ENCODE measurements around the gene SHB. TPM values are rescaled to one million over a fixed set of nuclear protein-coding genes. Genes with fewer than 3 reads are reported as not detected.

Gene SHB
- total RNA-seq, 1 experiment from 2014 or later, result 28.7 TPM

DNA sequence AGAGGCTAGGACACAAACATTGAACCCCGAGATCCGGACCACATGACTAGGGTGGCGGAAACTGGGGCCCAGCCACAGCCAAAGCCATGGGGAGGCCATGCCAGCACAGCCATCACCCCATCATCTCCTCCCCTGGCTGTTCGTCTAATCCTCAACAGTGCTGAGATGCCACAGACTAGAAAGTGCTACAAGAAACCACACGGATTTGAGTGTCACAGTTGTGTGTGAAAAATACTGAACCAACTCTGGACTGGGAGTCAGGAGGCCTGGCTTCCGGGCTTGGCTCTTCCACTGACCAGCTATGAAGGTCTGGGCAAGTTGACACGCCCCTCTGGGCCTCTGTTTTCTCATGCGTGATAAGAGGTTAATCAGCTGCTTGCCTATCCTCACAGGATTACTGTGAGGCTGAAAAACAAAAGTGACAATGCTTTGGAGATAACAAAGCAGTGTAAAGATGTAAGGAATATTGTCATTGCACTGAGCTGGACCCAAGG lies 38.8 kb upstream of the SHB start (continued):
- no peak for TF ChIP-seq REST (IDR thresholded peaks at IDR 0.05; ENCODE audit: low read depth)
- no peak for TF ChIP-seq ELF1 (IDR thresholded peaks at IDR 0.05; ENCODE audit: borderline replicate concordance, low read depth)

DNA sequence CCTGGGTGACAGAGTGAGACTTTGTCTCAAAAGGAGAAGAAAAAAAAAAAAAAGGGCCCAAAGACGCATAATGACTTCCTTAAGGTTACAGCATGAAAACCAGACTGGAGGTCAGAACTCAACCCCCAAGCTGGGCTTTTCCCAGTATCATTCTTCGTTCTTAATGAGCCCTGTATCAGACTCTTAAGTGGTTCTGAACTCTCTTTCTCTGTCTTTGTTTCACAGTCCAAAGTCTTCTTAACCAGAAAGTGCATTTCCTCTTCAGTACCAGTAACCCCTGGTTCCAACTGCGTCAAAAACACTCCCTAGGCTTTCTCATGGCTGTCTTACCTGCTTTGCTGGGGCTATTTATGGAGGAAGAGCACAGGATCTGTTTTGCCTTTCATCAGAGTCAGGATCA lies 38.4 kb upstream of the SHB start:
- POLR2A ChIA-PET, result no interaction called here
- Histone ChIP-seq H3K36me3 (ENCODE audit: control insufficient read depth in 1 of 2, insufficient read depth in 2 of 2, low read length in 2 of 2) (no peaks in the 10 kb centered on the region), H3K27me3 (ENCODE audit: insufficient read depth, low read length) (no peaks in the 10 kb centered on the region), H3K79me2 (ENCODE audit: insufficient read depth, low read length) (no peaks in the 10 kb centered on the region), H3K9me2 (ENCODE audit: insufficient read depth) (no peaks in the 10 kb centered on the region), H3K27ac (ENCODE audit: low read depth, low read length) (no peak overlapping the region), H3K9ac (ENCODE audit: low read length) (no peak overlapping the region), H3K9me3 (ENCODE audit: control insufficient read depth in 1 of 2, insufficient read depth in 1 of 2, low read depth in 1 of 2, low read length in 2 of 2) (no peaks in the 10 kb centered on the region), H3K4me3 (replicated peaks in 1 of 2; ENCODE audit: low read depth in 1 of 2, low read length in 2 of 2) (no peak overlapping the region), H3K4me1 (ENCODE audit: control insufficient read depth in 1 of 2, insufficient read depth in 2 of 2, low read length in 2 of 2) (no peaks in the 10 kb centered on the region), H4K20me1 (ENCODE audit: insufficient read depth) (no peaks in the 10 kb centered on the region), H3K4me2 (ENCODE audit: low read length) (no peak overlapping the region), H2AFZ (ENCODE audit: low read depth, low read length, poor library complexity, severe bottlenecking) (no peak overlapping the region)
- CTCF ChIA-PET, result interaction anchor here (1.0 kb wide), 1 partner anchor 19 kb away, joined by 3 read pairs; no protein-coding TSS in a partner anchor
- intact Hi-C loops (cut with micrococcal nuclease), result no loop called here
- ATAC-seq, result no peak
- no peak for DNase-seq (ENCODE audit: low read depth, low spot score)
- RAD21 ChIA-PET (ENCODE audit: low non-redundant PET in 1 of 2, low total read pairs in 2 of 2, uncharacterized antibody in 2 of 2, unreplicated experiment in 2 of 2), result no interaction called here
- TF ChIP-seq, protein P1, sequence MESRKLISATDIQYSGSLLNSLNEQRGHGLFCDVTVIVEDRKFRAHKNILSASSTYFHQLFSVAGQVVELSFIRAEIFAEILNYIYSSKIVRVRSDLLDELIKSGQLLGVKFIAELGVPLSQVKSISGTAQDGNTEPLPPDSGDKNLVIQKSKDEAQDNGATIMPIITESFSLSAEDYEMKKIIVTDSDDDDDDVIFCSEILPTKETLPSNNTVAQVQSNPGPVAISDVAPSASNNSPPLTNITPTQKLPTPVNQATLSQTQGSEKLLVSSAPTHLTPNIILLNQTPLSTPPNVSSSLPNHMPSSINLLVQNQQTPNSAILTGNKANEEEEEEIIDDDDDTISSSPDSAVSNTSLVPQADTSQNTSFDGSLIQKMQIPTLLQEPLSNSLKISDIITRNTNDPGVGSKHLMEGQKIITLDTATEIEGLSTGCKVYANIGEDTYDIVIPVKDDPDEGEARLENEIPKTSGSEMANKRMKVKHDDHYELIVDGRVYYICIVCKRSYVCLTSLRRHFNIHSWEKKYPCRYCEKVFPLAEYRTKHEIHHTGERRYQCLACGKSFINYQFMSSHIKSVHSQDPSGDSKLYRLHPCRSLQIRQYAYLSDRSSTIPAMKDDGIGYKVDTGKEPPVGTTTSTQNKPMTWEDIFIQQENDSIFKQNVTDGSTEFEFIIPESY (IDR thresholded peaks at IDR 0.05; ENCODE audit: extremely low read depth, insufficient replicate concordance, low read length), result no peak
- TF ChIP-seq, protein P2, sequence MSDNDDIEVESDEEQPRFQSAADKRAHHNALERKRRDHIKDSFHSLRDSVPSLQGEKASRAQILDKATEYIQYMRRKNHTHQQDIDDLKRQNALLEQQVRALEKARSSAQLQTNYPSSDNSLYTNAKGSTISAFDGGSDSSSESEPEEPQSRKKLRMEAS (IDR thresholded peaks at IDR 0.05), result no peak
- no peak for TF ChIP-seq FOSL1 (IDR thresholded peaks at IDR 0.05; ENCODE audit: low read depth)
- no peak for TF ChIP-seq REST (IDR thresholded peaks at IDR 0.05; ENCODE audit: low read depth)
- no peak for TF ChIP-seq SIN3A (IDR thresholded peaks at IDR 0.05; ENCODE audit: low read depth)
- TF ChIP-seq EGR1 (IDR thresholded peaks at IDR 0.05; ENCODE audit: low read depth), result no peak
- BruUV-seq (replicated peaks), result no TSS peak
